ENCODE data around the gene ADGRL4. TPM values are rescaled to one million over a fixed set of nuclear protein-coding genes. Genes with fewer than 3 reads are reported as not detected.

Gene ADGRL4
- total and polyA plus RNA-seq, 2 of the 13 experiments (the other 11 are each of a cell fraction or from before 2014, with no cell fraction given): not detected

DNA sequence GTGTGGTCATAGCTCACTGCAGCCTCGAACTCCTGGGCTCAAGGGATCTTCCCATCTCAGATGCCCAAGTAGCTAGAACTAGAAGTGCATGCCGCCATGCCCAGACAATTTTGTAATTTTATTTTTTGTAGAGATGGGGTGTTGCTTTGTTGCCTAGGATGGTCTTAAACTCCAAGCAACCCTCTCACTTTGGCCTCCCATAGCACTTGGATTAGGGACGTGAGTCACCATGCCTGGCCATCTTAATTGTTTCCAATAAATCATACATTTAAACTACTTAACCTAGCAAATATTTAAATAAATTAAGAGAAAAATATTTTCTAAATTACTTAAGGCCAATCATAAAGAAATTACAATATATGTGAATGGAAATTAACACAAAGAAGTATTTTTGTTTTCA lies 35.1 kb upstream of the ADGRL4 start (continued):
- TF ChIP-seq HNRNPUL1 (IDR thresholded peaks at IDR 0.05; ENCODE audit: low read depth, low read length) (no peak), ZNF773 (CRISPR knock-in tag; IDR thresholded peaks at IDR 0.05; ENCODE audit: borderline replicate concordance) (no peak), ZNF746 (CRISPR knock-in tag; IDR thresholded peaks at IDR 0.05) (no peak), RCOR2 (CRISPR knock-in tag; IDR thresholded peaks at IDR 0.05) (no peak), TBP (CRISPR knock-in tag; IDR thresholded peaks at IDR 0.05) (no peak)

DNA sequence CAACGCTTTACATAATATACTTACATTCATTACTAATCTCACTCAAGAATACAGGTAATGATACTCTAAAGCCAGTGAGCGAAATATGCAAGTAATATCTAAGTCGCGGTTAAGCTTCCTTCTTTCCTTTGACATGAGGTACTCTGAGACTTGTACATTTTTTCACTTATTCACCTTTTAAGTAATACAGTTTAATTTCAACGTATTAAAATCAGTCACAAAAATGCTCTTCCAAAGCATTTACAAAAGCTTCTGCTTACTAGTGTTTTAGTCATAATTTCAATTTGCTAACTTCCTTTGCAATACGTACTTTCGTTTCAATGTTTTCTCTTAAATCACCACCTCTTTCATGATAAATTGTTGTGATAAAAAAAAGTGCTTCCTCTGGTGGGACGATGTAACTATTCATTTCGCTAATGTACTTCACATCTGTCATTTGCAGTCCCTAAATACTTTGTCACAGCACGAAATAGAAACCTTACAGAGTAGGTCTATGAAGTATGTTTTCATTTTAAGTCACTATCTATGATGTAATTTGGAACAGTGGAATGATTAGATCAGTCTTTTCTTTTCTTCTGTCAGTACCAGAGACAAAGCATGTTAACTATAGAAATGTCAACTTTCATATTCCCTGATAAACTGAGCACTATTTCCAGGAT lies 34.0 kb upstream of the ADGRL4 start:
- DNase-seq (ENCODE audit: low spot score) (no peak), FAIRE-seq (no peak), ATAC-seq (no peak)
- Histone ChIP-seq H3K4me1 (ENCODE audit: insufficient read depth, low read length) (no peaks in the 10 kb centered on the region), H3K36me3 (replicated peaks in 1 of 2; ENCODE audit: control insufficient read depth in 1 of 2, insufficient read depth in 2 of 2, low read length in 2 of 2) (no peaks in the 10 kb centered on the region), H4K20me1 (ENCODE audit: insufficient read depth, low read length) (no peaks in the 10 kb centered on the region), H3K9ac (ENCODE audit: insufficient read depth, low read depth, low read length) (no peak overlapping the region), H3K4me3 (replicated peaks in 1 of 3; ENCODE audit: insufficient read depth in 1 of 3, low read depth in 2 of 3, low read length in 3 of 3) (no peak overlapping the region), H2AFZ (ENCODE audit: low read length) (no peak overlapping the region), H3K27ac (ENCODE audit: extremely low read length, insufficient read depth, low read length) (no peak overlapping the region), H3K27me3 (ENCODE audit: control insufficient read depth in 1 of 2, insufficient read depth in 2 of 2, low read length in 2 of 2) (no peaks in the 10 kb centered on the region), H3K79me2 (ENCODE audit: insufficient read depth, low read length) (no peaks in the 10 kb centered on the region), H3K9me3 (ENCODE audit: low read length) (peaks cover 72% of the 10 kb centered on the region), H3K4me2 (ENCODE audit: low read depth, low read length) (no peak overlapping the region)
- no TSS peak for BruUV-seq (replicated peaks)
- 33% methylated on average over 10 of the region's 10 CpGs for WGBS (ENCODE audit: low lambda C conversion rate)
- intact Hi-C loops (cut with micrococcal nuclease; ENCODE audit: unreplicated experiment) (no loop called here), in situ Hi-C loops (cut with HindIII; ENCODE audit: extremely low pct_ligation_motif_present, low pct_unique_long_range_greater_than_20kb) (no loop called here)
- ChIA-PET CTCF (ENCODE audit: low intra/inter-chr PET ratio, low total read pairs) (no interaction called here), POLR2A (no interaction called here)
- no peak for TF ChIP-seq MAFG (CRISPR knock-in tag; IDR thresholded peaks at IDR 0.05)
- TF ChIP-seq, protein P1, sequence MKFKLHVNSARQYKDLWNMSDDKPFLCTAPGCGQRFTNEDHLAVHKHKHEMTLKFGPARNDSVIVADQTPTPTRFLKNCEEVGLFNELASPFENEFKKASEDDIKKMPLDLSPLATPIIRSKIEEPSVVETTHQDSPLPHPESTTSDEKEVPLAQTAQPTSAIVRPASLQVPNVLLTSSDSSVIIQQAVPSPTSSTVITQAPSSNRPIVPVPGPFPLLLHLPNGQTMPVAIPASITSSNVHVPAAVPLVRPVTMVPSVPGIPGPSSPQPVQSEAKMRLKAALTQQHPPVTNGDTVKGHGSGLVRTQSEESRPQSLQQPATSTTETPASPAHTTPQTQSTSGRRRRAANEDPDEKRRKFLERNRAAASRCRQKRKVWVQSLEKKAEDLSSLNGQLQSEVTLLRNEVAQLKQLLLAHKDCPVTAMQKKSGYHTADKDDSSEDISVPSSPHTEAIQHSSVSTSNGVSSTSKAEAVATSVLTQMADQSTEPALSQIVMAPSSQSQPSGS (CRISPR knock-in tag; IDR thresholded peaks at IDR 0.05): no peak
- no peak for TF ChIP-seq ZNF253 (CRISPR knock-in tag; IDR thresholded peaks at IDR 0.05; ENCODE audit: borderline replicate concordance)
- TF ChIP-seq, protein P2, sequence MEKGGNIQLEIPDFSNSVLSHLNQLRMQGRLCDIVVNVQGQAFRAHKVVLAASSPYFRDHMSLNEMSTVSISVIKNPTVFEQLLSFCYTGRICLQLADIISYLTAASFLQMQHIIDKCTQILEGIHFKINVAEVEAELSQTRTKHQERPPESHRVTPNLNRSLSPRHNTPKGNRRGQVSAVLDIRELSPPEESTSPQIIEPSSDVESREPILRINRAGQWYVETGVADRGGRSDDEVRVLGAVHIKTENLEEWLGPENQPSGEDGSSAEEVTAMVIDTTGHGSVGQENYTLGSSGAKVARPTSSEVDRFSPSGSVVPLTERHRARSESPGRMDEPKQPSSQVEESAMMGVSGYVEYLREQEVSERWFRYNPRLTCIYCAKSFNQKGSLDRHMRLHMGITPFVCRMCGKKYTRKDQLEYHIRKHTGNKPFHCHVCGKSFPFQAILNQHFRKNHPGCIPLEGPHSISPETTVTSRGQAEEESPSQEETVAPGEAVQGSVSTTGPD (CRISPR knock-in tag; IDR thresholded peaks at IDR 0.05): no peak
- no peak for TF ChIP-seq YEATS2 (CRISPR knock-in tag; IDR thresholded peaks at IDR 0.05; ENCODE audit: borderline replicate concordance)
- no peak for TF ChIP-seq IKZF4 (CRISPR knock-in tag; IDR thresholded peaks at IDR 0.05; ENCODE audit: borderline replicate concordance, low read depth, not compliant biosample characterization)
- TF ChIP-seq, protein P3, sequence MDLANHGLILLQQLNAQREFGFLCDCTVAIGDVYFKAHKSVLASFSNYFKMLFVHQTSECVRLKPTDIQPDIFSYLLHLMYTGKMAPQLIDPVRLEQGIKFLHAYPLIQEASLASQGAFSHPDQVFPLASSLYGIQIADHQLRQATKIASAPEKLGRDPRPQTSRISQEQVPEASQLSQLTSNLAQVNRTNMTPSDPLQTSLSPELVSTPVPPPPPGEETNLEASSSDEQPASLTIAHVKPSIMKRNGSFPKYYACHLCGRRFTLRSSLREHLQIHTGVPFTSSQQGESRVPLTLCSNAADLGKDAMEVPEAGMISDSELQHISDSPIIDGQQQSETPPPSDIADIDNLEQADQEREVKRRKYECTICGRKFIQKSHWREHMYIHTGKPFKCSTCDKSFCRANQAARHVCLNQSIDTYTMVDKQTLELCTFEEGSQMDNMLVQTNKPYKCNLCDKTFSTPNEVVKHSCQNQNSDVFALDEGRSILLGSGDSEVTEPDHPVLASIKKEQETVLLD (CRISPR knock-in tag; IDR thresholded peaks at IDR 0.05; ENCODE audit: low read depth): no peak
- TF ChIP-seq ZNF709 (CRISPR knock-in tag; IDR thresholded peaks at IDR 0.05): no peak
- TF ChIP-seq, protein P4, sequence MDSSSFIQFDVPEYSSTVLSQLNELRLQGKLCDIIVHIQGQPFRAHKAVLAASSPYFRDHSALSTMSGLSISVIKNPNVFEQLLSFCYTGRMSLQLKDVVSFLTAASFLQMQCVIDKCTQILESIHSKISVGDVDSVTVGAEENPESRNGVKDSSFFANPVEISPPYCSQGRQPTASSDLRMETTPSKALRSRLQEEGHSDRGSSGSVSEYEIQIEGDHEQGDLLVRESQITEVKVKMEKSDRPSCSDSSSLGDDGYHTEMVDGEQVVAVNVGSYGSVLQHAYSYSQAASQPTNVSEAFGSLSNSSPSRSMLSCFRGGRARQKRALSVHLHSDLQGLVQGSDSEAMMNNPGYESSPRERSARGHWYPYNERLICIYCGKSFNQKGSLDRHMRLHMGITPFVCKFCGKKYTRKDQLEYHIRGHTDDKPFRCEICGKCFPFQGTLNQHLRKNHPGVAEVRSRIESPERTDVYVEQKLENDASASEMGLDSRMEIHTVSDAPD (CRISPR knock-in tag; IDR thresholded peaks at IDR 0.05): no peak
- no peak for TF ChIP-seq IKZF1 (IDR thresholded peaks at IDR 0.05)
- TF ChIP-seq SRY (CRISPR knock-in tag; IDR thresholded peaks at IDR 0.05): no peak
- TF ChIP-seq ATRX (CRISPR knock-in tag; IDR thresholded peaks at IDR 0.05; ENCODE audit: borderline replicate concordance): no peak
